Vagina (tissue), 2 donors: ENCODE data around the gene GFOD1.

Source experiments
- CTCF ChIP-seq, 3 experiments: fragments of 450-650 bp in 2 of 3; fragments of 200-600 bp in 1 of 3; sonication (generic) in 1 of 3; IDR thresholded peaks; one replicate each; pipeline ENCODE4 v1.5.1; 2017 to 2019; ENCODE audit warnings: antibody characterized with exemption in 3 of 3, mild to moderate bottlenecking in 2 of 3, moderate library complexity in 2 of 3
- POLR2AphosphoS5 ChIP-seq, 2 donors: sonication (generic); formaldehyde crosslinking; IDR thresholded peaks; one replicate each; pipeline ENCODE4 v1.9.0; 2017; ENCODE audit warnings: antibody characterized with exemption in 2 of 2, mild to moderate bottlenecking in 2 of 2, low read depth in 1 of 2; ENCODE audit not compliant: insufficient read depth in 1 of 2

- TF ChIP-seq CTCF (IDR thresholded peaks at IDR 0.05), result no peak
- TF ChIP-seq POLR2AphosphoS5 (IDR thresholded peaks at IDR 0.05; ENCODE audit: insufficient read depth in 1 of 2, low read depth in 1 of 2), result no peak
Measured at GRCh38 chr6:13428583-13429405, 58.6 kb downstream of the GFOD1 start.
